K562 (cell line): ENCODE measurements around the gene SIRT7. TPM values are rescaled to one million over a fixed set of nuclear protein-coding genes. Genes with fewer than 3 reads are reported as not detected.
A peak's percentile ranks its signal among the peaks of the same experiment; 100 is the strongest.

Experiments used
- AFF4 ChIP-seq: sonication (generic); formaldehyde crosslinking; IDR thresholded peaks from 2 replicates; pipeline ENCODE4 v1.8.0; 2023; ENCODE audit warnings: mild to moderate bottlenecking, missing genetic modification reagents
- ARID3A ChIP-seq: IDR thresholded peaks from 2 replicates; pipeline ENCODE4 v1.6.1; 2012; ENCODE audit warnings: low read depth, low read length, improper control_type of control experiment, borderline replicate concordance
- CEBPB ChIP-seq: fragments of 450-650 bp; IDR thresholded peaks from 2 replicates; pipeline ENCODE4 v1.6.1; 2016; ENCODE audit warnings: missing genetic modification characterization, missing compliant biosample characterization
- FOS ChIP-seq: IDR thresholded peaks from 3 replicates; pipeline ENCODE4 v1.6.1; 2011; ENCODE audit not compliant: insufficient read length; ENCODE audit errors: extremely low read depth
- IRF9 ChIP-seq: fragments of 450-650 bp; IDR thresholded peaks from 2 replicates; pipeline ENCODE4 v1.6.1; 2016; ENCODE audit warnings: missing biosample characterization, missing genetic modification characterization
- KDM5B ChIP-seq: fragments of 200-600 bp; sonication (generic); IDR thresholded peaks from 2 replicates; pipeline ENCODE4 v1.6.1; 2012; ENCODE audit warnings: low read depth, mild to moderate bottlenecking, moderate library complexity, low read length, control low read depth, inconsistent platforms; ENCODE audit not compliant: insufficient replicate concordance
- KLF1 ChIP-seq: fragments of 450-650 bp; IDR thresholded peaks from 2 replicates; pipeline ENCODE4 v1.6.1; 2016; ENCODE audit warnings: missing genetic modification characterization, missing compliant biosample characterization
- MAX ChIP-seq: sonication (generic); formaldehyde crosslinking; IDR thresholded peaks from 2 replicates; pipeline ENCODE4 v1.9.0; 2022; ENCODE audit warnings: mild to moderate bottlenecking, missing genetic modification reagents
- NRF1 ChIP-seq, 2 experiments: fragments of 450-650 bp; IDR thresholded peaks in 1 of 2; conservative IDR thresholded peaks in 1 of 2; 2 replicates each; pipeline ENCODE4 v1.6.1; 2014; ENCODE audit warnings: mild to moderate bottlenecking in 2 of 2
- PHF21A ChIP-seq: fragments of 450-650 bp; IDR thresholded peaks from 2 replicates; pipeline ENCODE4 v1.6.1; 2017; ENCODE audit warnings: low read depth, borderline replicate concordance
- RBM14 ChIP-seq: fragments of 200-400 bp; formaldehyde crosslinking; IDR thresholded peaks from 2 replicates; pipeline ENCODE4 v1.6.1; 2018; ENCODE audit warnings: low read depth, mild to moderate bottlenecking, low read length, moderate library complexity, borderline replicate concordance; ENCODE audit not compliant: insufficient read depth
- TFAM ChIP-seq: fragments of 250-450 bp; sonication (Bioruptor Pico); conservative IDR thresholded peaks from 2 replicates; pipeline ENCODE4 v1.5.0; 2021; ENCODE audit warnings: mild to moderate bottlenecking, moderate library complexity
- polyA plus RNA-seq, 8 experiments: library from polyadenylated mRNA; depleted of rRNA in 4 of 8; stranded (reverse) in 5 of 8; unstranded in 3 of 8; fragments of >200 nt; fragmentation: Nextera tagmentation in 2 of 8; fragmentation: Illumina TruSeq in 1 of 8; extraction: Ambion mirVana in 2 of 8; extraction: Trizol in 1 of 8; gene quantifications; 2 replicates each; pipeline versions ENCODE4 v1.2.1 to v1.2.3, GENCODE V29; 2011 to 2014; ENCODE audit warnings: inconsistent platforms in 1 of 8, missing spikeins in 1 of 8
- total RNA-seq, 7 experiments: library from RNA; depleted of rRNA in 6 of 7; stranded (reverse); fragments of >200 nt in 6 of 7; fragmentation: Illumina TruSeq in 2 of 7; extraction: Trizol in 2 of 7; gene quantifications; 2 replicates each; pipeline versions ENCODE4 v1.2.1 to v1.2.3, GENCODE V29; 2011 to 2021; ENCODE audit warnings: low replicate concordance in 1 of 7
- TF ChIP-seq, protein P1 (sequence below): fragments of 250-450 bp; sonication (Bioruptor Pico); IDR thresholded peaks from 2 replicates; pipeline ENCODE4 v1.5.1; 2021; ENCODE audit warnings: mild to moderate bottlenecking
- TF ChIP-seq, protein P2 (sequence below): fragments of 150-350 bp; conservative IDR thresholded peaks from 2 replicates; pipeline ENCODE4 v1.6.1; 2014; ENCODE audit warnings: low read length

SIRT7 gene
- total and polyA plus RNA-seq, 9 of the 15 experiments (the other 6 are each of a cell fraction or from before 2014, with no cell fraction given), result 1.6 to 54.8 (median 20.3) TPM

GRCh38 chr17:81927653-81928543, 9.9 kb upstream of the SIRT7 start, which contains the start of gene MAFG (continued):
- TF ChIP-seq ARID3A (no peak), AFF4 (CRISPR knock-in tag) (peak; percentile 45), FOS (no peak), KDM5B (no peak), NRF1 (conservative IDR thresholded peaks at IDR 0.05 in 1 of 2, IDR thresholded peaks at IDR 0.05 in 1 of 2) (peak; percentile 98), PHF21A (no peak), RBM14 (no peak; the same call in 1 of the 2 replicates), KLF1 (tag) (peak; percentile 62; the same call in 1 of the 2 replicates), MAX (CRISPR knock-in tag) (peak; percentile 45; the same call in 1 of the 2 replicates), CEBPB (tag) (0 out of 2 replicates have a peak, but pooled peaks have one; percentile 8), TFAM (CRISPR knock-in tag) (no peak), IRF9 (no peak)
- TF ChIP-seq, protein P1, sequence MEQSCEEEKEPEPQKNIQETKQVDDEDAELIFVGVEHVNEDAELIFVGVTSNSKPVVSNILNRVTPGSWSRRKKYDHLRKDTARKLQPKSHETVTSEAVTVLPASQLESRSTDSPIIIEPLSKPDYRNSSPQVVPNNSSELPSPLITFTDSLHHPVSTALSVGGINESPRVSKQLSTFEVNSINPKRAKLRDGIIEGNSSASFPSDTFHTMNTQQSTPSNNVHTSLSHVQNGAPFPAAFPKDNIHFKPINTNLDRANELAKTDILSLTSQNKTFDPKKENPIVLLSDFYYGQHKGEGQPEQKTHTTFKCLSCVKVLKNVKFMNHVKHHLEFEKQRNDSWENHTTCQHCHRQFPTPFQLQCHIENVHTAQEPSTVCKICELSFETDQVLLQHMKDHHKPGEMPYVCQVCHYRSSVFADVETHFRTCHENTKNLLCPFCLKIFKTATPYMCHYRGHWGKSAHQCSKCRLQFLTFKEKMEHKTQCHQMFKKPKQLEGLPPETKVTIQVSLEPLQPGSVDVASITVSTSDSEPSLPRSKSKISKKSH (CRISPR knock-in tag), result no peak
- TF ChIP-seq, protein P2, sequence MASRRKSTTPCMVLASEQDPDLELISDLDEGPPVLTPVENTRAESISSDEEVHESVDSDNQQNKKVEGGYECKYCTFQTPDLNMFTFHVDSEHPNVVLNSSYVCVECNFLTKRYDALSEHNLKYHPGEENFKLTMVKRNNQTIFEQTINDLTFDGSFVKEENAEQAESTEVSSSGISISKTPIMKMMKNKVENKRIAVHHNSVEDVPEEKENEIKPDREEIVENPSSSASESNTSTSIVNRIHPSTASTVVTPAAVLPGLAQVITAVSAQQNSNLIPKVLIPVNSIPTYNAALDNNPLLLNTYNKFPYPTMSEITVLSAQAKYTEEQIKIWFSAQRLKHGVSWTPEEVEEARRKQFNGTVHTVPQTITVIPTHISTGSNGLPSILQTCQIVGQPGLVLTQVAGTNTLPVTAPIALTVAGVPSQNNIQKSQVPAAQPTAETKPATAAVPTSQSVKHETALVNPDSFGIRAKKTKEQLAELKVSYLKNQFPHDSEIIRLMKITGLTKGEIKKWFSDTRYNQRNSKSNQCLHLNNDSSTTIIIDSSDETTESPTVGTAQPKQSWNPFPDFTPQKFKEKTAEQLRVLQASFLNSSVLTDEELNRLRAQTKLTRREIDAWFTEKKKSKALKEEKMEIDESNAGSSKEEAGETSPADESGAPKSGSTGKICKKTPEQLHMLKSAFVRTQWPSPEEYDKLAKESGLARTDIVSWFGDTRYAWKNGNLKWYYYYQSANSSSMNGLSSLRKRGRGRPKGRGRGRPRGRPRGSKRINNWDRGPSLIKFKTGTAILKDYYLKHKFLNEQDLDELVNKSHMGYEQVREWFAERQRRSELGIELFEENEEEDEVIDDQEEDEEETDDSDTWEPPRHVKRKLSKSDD, result no peak
